PC-9 (cell line): ENCODE data around the gene CNGB1. TPM values are rescaled to one million over a fixed set of nuclear protein-coding genes. Genes with fewer than 3 reads are reported as not detected.

Experiments
- BruUV-seq: library from RNA; stranded (reverse); fragments of 400-500 nt; replicated peaks from 2 replicates; lab custom pipeline; 2021; lab: Mats Ljungman, UMichigan
- CTCF ChIA-PET: fragments of 300-600 bp; sonication (Branson Sonifier 250); formaldehyde crosslinking; loops from one replicate; lab custom pipeline; 2022; ENCODE audit warnings: antibody characterized with exemption; lab: Charles Lee
- POLR2A ChIA-PET: fragments of 300-600 bp; sonication (Branson Sonifier 250); formaldehyde crosslinking; loops from one replicate; lab custom pipeline; 2022; ENCODE audit warnings: antibody characterized with exemption; ENCODE audit not compliant: unreplicated experiment; lab: Charles Lee
- DNase-seq, 2 experiments: peaks; one replicate each; pipeline versions ENCODE4 v3.0.0 to v3.0.0-alpha.2; 2015 to 2022; ENCODE audit warnings: mixed read lengths in 1 of 2
- H2AFZ ChIP-seq: fragments of 200-600 bp; sonication (generic); 2 replicates; pipeline ENCODE4 v1.8.1; 2017; ENCODE audit warnings: antibody characterized with exemption
- H3F3A ChIP-seq: fragments of 200-600 bp; sonication (generic); 2 replicates; pipeline ENCODE4 v1.8.1; 2017; ENCODE audit warnings: antibody characterized with exemption, mild to moderate bottlenecking, low read depth; ENCODE audit not compliant: insufficient read depth
- H3K27ac ChIP-seq: fragments of 200-600 bp; sonication (generic); 2 replicates; pipeline ENCODE4 v1.6.1; 2016; ENCODE audit warnings: mixed run types
- H3K27me3 ChIP-seq: fragments of 200-600 bp; sonication (generic); 2 replicates; pipeline ENCODE4 v1.6.1; 2016; ENCODE audit warnings: low read depth, mixed run types; ENCODE audit not compliant: insufficient read depth
- H3K36me3 ChIP-seq: fragments of 200-600 bp; sonication (generic); 2 replicates; pipeline ENCODE4 v1.6.1; 2016; ENCODE audit warnings: low read depth, mixed run types
- H3K4me1 ChIP-seq: fragments of 200-600 bp; sonication (generic); replicated peaks from 2 replicates; pipeline ENCODE4 v1.6.1; 2016; ENCODE audit warnings: mixed run types; ENCODE audit not compliant: insufficient read depth
- H3K4me2 ChIP-seq: fragments of 200-600 bp; sonication (generic); 2 replicates; pipeline ENCODE4 v1.6.1; 2017; ENCODE audit warnings: mixed run types
- H3K4me3 ChIP-seq: fragments of 200-600 bp; sonication (generic); 2 replicates; pipeline ENCODE4 v1.6.1; 2016; ENCODE audit warnings: mixed run types
- H3K79me2 ChIP-seq: fragments of 200-600 bp; sonication (generic); 2 replicates; pipeline ENCODE4 v1.6.1; 2017; ENCODE audit warnings: low read depth, mixed run types
- H3K9me2 ChIP-seq: fragments of 200-600 bp; sonication (generic); 2 replicates; pipeline ENCODE4 v1.8.1; 2017; ENCODE audit warnings: mild to moderate bottlenecking; ENCODE audit not compliant: insufficient read depth
- H3K9me3 ChIP-seq: fragments of 200-600 bp; sonication (generic); 2 replicates; pipeline ENCODE4 v1.8.1; 2016; ENCODE audit warnings: low read depth; ENCODE audit not compliant: insufficient read depth
- H4K20me1 ChIP-seq: fragments of 200-600 bp; sonication (generic); 2 replicates; pipeline ENCODE4 v1.8.1; 2017; ENCODE audit not compliant: insufficient read depth
- EZH2 ChIP-seq: fragments of 200-600 bp; sonication (generic); IDR thresholded peaks from 2 replicates; pipeline ENCODE4 v1.8.0; 2017; ENCODE audit warnings: antibody characterized with exemption, low read depth
- intact Hi-C: fragments of 100-400 bp; cut with micrococcal nuclease; formaldehyde crosslinking; loops from one replicate; pipeline ENCODE4 v1.10.0; 2022; ENCODE audit not compliant: unreplicated experiment
- total RNA-seq: library from RNA; stranded (reverse); gene quantifications from 2 replicates; pipeline ENCODE4 v1.2.3, GENCODE V29; 2021
- TF ChIP-seq, protein P1 (sequence below): fragments of 200-600 bp; sonication (generic); conservative IDR thresholded peaks from 2 replicates; pipeline ENCODE4 v1.6.1; 2017; ENCODE audit warnings: mixed run types, antibody characterized with exemption, mild to moderate bottlenecking, moderate library complexity

CNGB1 gene
- total RNA-seq, 1 experiment from 2014 or later, result 1.1 TPM

DNA sequence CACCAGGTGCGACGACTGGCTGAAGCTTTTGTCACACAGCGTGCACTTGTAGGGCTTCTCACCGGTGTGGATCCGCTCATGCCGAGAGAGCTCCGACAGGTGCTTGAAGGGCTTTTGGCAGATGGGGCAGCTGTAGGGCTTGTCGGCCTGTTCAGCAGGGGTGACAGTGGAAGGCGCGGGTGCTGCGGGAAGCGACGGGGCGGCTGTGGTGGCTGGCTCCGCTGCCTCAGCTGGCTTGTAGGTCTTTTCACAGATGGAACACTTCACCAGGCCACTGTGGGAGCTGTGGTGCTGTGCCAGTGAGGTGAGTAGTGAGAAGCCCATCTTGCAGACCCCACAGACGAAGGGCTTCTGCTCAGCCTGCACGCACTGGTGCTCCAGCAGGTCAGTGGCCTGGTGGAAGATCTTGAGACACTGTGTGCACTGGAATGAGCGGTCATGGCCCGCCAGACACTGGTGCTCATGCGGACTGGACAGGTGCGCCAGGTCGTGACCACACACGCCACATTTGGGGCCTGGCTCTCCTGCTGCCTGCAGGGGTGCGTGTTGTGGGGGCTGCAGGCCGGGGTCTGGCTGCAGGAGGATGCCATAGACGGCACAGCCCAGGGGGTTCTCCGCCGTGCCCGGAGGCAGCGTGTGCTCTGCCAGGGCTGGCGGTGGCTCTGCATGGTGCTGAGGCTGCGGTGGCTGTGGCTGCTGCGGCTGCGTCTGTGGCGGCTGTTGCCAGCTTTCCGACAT, 26.8 kb upstream of the CNGB1 start:
- Histone ChIP-seq H3K27ac (peak overlapping the region; percentile 42), H3K4me3 (peak overlapping the region; percentile 89; the same call in 1 of the 2 replicates), H3K4me2 (peak overlapping the region; percentile 100), H3F3A (peaks cover 36% of the 10 kb centered on the region), H3K4me1 (peaks cover 59% of the 10 kb centered on the region), H3K27me3 (no peaks in the 10 kb centered on the region), H3K9me2 (no peaks in the 10 kb centered on the region), H3K36me3 (peaks cover 8% of the 10 kb centered on the region; the same call in 1 of the 2 replicates), H3K9me3 (no peaks in the 10 kb centered on the region), H3K79me2 (peaks cover 34% of the 10 kb centered on the region), H4K20me1 (no peaks in the 10 kb centered on the region), H2AFZ (no peak overlapping the region)
- BruUV-seq, result no TSS peak
- intact Hi-C loops, result loop anchor here (2.0 to 5.0 kb wide), 2 partner anchors 80 to 201 kb away; no protein-coding TSS in a partner anchor
- ChIA-PET POLR2A (no interaction called here), CTCF (interaction anchor here (0.6 kb wide), 1 partner anchor 100 kb away, joined by 3 read pairs; no protein-coding TSS in a partner anchor)
- no peak for TF ChIP-seq EZH2
- TF ChIP-seq, protein P1, sequence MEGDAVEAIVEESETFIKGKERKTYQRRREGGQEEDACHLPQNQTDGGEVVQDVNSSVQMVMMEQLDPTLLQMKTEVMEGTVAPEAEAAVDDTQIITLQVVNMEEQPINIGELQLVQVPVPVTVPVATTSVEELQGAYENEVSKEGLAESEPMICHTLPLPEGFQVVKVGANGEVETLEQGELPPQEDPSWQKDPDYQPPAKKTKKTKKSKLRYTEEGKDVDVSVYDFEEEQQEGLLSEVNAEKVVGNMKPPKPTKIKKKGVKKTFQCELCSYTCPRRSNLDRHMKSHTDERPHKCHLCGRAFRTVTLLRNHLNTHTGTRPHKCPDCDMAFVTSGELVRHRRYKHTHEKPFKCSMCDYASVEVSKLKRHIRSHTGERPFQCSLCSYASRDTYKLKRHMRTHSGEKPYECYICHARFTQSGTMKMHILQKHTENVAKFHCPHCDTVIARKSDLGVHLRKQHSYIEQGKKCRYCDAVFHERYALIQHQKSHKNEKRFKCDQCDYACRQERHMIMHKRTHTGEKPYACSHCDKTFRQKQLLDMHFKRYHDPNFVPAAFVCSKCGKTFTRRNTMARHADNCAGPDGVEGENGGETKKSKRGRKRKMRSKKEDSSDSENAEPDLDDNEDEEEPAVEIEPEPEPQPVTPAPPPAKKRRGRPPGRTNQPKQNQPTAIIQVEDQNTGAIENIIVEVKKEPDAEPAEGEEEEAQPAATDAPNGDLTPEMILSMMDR, result no peak
- DNase-seq, result no peak

DNA sequence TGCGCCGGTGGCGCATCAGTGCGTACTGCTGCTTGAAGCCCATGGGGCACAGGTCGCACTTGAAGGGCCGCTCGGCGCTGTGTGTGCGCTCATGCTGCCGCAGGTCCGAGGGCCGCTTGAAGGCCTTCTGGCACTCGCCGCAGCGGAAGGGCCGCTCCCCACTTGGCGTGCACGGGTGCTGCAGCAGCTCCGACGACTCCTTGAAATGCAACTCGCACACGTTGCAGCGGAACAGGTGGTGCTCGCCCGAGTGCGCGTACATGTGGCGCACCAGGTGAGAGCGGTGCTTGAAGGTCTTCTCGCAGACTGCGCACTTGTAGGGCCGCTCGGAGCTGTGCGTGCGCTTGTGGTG, 26.2 kb upstream of the CNGB1 start:
- Histone ChIP-seq H3K27me3 (no peaks in the 10 kb centered on the region), H3K4me2 (no peak overlapping the region), H3K9me3 (no peaks in the 10 kb centered on the region), H2AFZ (no peak overlapping the region), H3K27ac (no peak overlapping the region), H3K36me3 (peaks cover 8% of the 10 kb centered on the region; the same call in 1 of the 2 replicates), H3K79me2 (peaks cover 34% of the 10 kb centered on the region), H3K9me2 (no peaks in the 10 kb centered on the region), H3K4me3 (no peak overlapping the region), H3F3A (peaks cover 42% of the 10 kb centered on the region), H4K20me1 (no peaks in the 10 kb centered on the region), H3K4me1 (peaks cover 65% of the 10 kb centered on the region)
- ChIA-PET CTCF (interaction anchor here (0.6 kb wide), 1 partner anchor 99 kb away, joined by 3 read pairs; no protein-coding TSS in a partner anchor), POLR2A (no interaction called here)
- no peak for TF ChIP-seq EZH2
- TF ChIP-seq, protein P1, result no peak
- DNase-seq, result no peak
- no TSS peak for BruUV-seq
- intact Hi-C loops, result loop anchor here (5.0 kb wide), 1 partner anchor 80 kb away; no protein-coding TSS in a partner anchor

DNA sequence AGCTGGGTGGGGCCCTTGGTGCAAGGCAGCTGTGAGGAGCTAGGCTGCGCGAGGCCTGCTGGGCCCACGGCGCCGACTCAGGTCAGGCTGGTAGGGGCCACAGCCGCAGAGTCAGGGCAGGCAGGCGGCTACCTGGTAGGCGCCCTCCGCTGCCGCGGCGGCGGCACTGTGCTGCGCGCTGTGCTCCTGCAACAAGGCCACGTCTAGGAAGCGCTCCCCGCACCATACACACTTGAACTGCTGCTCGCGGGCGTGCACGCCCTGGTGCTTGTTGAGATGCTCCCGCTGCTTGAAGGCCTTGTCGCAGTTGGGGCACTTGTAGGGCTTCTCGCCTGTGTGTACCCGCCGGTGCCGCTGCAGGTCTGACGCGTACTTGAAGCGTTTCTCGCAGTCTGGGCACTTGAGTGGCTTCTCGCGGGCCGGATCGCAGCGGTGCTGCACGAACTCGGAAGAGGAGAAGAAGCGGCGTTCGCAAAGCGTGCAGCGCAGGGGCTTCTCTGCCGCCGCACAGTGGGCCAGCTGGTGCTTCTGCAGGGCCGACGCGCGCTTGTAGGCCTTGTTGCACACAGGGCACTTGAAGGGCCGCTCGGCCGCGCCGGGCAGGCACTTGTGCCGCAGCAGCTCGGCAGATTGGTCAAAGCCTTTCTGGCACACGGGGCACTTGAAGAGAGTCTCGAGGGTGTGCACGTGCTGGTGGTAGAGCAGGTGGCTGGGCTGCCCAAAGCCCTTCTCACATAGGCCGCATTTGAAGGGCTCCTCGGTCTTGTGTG, 25.7 kb upstream of the CNGB1 start:
- Histone ChIP-seq H3K9me3 (no peaks in the 10 kb centered on the region), H3K79me2 (peaks cover 30% of the 10 kb centered on the region), H3K9me2 (no peaks in the 10 kb centered on the region), H3K36me3 (peaks cover 8% of the 10 kb centered on the region; the same call in 1 of the 2 replicates), H3F3A (peaks cover 45% of the 10 kb centered on the region), H3K4me1 (peaks cover 66% of the 10 kb centered on the region), H3K27ac (no peak overlapping the region), H3K4me3 (no peak overlapping the region), H4K20me1 (no peaks in the 10 kb centered on the region), H3K27me3 (no peaks in the 10 kb centered on the region), H3K4me2 (no peak overlapping the region), H2AFZ (no peak overlapping the region)
- TF ChIP-seq, protein P1, result no peak
- TF ChIP-seq EZH2, result no peak
- intact Hi-C loops, result loop anchor here (5.0 kb wide), 1 partner anchor 79 kb away; no protein-coding TSS in a partner anchor
- ChIA-PET POLR2A (interaction anchor here (0.7 kb wide), 1 partner anchor 133 kb away, joined by 15 read pairs; no protein-coding TSS in a partner anchor), CTCF (interaction anchor here (0.6 kb wide), 1 partner anchor 16 kb away, joined by 3 read pairs; no protein-coding TSS in a partner anchor)
- no peak for DNase-seq
- BruUV-seq, result no TSS peak
